ENCODE results near the gene POLR2E.

Gene POLR2E

DNA sequence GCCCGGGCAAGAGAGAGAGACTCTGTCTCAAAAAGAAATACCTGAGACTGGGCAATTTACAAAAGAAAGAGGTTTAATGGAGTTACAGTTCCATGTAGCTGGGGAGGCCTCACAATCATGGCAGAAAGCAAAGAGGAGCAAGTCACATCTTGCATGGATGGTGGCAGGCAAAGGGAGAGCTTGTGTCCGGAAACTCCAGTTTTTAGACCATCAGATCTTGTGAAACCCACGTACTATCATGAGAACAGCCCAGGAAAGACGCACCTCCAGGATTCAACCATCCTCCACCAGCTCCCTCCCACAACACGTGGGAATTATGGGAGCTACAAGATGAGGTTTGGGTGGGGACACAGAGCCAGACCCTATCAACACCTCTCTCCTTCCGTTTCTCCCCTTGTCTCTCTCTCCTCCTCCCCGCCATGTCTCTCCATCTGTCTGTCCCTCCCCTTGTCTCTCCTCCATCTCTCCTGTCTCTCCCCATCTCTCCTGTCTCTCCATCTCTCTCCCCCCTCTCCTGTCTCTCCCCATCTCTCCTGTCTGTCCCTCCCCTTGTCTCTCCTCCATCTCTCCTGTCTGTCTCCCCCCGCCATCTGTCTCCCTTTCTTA is 10.0 kb downstream of the POLR2E start:
- peak overlapping the region; percentile 0 for H3K4me3 Mint-ChIP-seq
- H3K4me1 Mint-ChIP-seq (ENCODE audit: low read depth): peaks cover 52% of the 10 kb centered on the region
- H3K36me3 Mint-ChIP-seq (ENCODE audit: low read depth): peaks cover 40% of the 10 kb centered on the region
- no peaks in the 10 kb centered on the region for H3K9me3 Mint-ChIP-seq
- no peaks in the 10 kb centered on the region for H3K27me3 Mint-ChIP-seq
- H3K27ac Mint-ChIP-seq: peak overlapping the region; percentile 69

DNA sequence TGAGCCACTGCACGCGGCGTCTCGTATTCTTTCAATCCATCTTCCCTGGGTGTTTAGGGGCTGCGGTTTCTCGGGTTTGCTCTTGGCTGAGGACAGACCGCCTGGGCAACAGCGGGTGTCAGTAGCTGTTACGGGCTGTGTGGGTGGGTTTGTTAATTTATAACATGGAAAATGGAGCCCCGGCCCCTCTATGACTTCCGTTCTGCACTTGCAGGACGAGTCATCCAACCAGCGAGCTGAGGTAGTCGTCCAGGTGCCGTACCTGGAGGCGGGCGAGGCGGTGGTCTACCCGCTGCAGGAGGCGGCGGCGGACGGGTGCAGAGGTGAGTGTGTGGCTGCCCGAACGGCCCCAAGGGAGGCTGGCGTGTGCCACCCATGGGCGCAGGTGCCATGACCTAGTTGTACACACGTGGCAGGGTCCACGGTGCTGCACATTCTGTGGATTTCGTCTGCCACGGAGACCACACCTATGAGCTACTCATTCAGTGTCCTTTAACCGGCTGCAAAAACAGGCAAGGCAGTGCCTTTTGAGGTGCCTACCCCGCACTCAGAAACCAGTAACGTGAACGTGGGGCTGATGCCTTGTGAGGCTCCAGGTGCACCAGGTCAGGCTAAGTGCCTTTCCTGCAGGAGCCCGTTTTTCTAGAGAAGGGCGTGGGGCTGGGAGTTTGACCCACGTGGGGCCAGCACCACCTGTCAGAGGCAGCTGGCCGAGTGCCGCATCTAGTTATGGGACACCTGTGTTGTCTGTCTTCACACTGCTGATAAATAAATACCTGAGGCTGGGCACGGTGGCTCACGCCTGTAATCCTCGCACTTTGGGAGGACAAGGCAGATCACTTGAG is 10.9 kb downstream of the POLR2E start:
- Mint-ChIP-seq H3K36me3 (ENCODE audit: low read depth) (peaks cover 48% of the 10 kb centered on the region), H3K4me1 (ENCODE audit: low read depth) (peaks cover 58% of the 10 kb centered on the region), H3K4me3 (no peak overlapping the region)

DNA sequence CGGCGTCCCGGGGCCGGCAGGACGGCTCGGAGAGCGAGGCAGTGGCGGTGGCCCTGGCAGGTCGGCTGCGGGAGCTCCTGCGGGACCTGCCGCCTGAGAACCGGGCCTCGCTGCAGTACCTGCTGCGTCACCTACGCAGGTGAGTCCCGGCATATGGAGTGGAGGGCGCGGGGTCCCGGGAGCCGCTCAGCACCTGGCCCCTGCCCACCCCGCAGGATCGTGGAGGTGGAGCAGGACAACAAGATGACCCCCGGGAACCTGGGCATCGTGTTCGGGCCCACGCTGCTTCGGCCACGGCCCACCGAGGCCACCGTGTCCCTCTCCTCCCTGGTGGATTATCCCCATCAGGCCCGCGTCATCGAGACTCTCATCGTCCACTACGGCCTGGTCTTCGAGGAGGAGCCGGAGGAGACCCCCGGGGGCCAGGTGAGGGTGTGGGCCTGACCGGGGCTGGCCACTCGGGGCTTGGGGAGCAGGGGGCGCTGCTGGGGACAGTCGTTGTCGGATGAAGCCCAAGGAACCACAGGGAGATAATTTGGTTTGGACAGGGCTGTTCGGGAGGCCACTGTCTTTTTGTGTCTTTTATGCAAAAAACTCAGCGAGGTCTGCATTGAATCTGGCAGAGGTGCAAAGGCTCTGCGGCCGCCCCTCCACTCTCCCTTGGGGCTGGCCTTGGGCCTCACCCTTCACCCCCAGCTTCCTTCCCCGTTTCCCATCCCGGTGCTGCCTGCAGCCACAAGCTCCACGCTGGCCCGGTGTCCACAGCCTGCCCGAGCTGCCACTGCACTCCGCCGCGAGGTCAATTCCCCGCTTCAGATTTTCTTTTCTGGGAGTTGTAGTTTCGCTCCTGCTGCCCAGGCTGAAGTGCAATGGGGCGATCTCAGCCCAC is 12.0 kb downstream of the POLR2E start:
- Mint-ChIP-seq H3K4me3 (no peak overlapping the region), H3K9me3 (no peaks in the 10 kb centered on the region), H3K27ac (no peak overlapping the region), H3K27me3 (no peaks in the 10 kb centered on the region), H3K4me1 (ENCODE audit: low read depth) (peaks cover 56% of the 10 kb centered on the region), H3K36me3 (ENCODE audit: low read depth) (peaks cover 47% of the 10 kb centered on the region)

More for the DNA sequence above, 10.9 kb downstream of the POLR2E start:
- no peaks in the 10 kb centered on the region for H3K27me3 Mint-ChIP-seq
- no peaks in the 10 kb centered on the region for H3K9me3 Mint-ChIP-seq
- H3K27ac Mint-ChIP-seq: peak overlapping the region; percentile 31

DNA sequence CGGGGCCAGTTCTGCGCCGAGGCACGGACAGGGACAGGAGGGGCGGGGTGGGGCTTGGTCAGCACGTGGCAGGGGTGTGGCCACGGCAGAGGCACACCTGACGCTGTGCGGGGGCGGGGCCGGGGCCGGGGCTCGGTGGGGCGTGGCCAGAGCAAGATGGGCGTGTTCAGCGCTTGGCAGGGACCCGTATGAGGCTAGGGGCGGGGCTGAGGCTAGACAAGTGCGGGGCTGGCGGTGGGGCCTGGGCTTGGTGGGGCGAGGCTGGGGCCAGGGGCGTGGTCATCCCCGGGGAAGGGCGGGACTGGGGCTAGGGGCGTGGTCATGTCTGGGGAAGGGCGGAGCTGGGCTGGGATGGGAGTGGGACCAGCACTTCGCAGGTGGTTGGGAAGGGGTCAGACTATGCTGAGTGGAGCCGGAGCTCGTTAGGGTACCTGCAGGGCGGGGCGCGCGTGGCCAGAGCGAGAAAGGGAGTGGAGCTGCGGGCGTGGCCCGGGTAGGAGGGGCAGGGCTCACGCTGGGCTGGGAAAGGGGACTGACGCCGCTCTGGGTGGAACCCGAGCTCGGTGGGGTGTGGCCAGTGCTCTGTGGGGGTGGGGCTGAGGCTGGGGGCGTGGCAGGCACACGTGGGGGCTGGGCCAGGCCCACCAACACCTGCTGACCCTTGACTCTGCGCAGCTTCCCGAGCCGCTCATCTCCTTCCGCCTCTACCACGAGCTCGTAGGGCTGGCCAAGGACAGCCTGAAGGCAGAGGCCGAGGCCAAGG is 12.8 kb downstream of the POLR2E start:
- H3K4me1 Mint-ChIP-seq (ENCODE audit: low read depth): peaks cover 56% of the 10 kb centered on the region
- no peak overlapping the region for H3K4me3 Mint-ChIP-seq
- H3K36me3 Mint-ChIP-seq (ENCODE audit: low read depth): peaks cover 43% of the 10 kb centered on the region
- H3K27me3 Mint-ChIP-seq: no peaks in the 10 kb centered on the region
- H3K27ac Mint-ChIP-seq: peak overlapping the region; percentile 55
- no peaks in the 10 kb centered on the region for H3K9me3 Mint-ChIP-seq

DNA sequence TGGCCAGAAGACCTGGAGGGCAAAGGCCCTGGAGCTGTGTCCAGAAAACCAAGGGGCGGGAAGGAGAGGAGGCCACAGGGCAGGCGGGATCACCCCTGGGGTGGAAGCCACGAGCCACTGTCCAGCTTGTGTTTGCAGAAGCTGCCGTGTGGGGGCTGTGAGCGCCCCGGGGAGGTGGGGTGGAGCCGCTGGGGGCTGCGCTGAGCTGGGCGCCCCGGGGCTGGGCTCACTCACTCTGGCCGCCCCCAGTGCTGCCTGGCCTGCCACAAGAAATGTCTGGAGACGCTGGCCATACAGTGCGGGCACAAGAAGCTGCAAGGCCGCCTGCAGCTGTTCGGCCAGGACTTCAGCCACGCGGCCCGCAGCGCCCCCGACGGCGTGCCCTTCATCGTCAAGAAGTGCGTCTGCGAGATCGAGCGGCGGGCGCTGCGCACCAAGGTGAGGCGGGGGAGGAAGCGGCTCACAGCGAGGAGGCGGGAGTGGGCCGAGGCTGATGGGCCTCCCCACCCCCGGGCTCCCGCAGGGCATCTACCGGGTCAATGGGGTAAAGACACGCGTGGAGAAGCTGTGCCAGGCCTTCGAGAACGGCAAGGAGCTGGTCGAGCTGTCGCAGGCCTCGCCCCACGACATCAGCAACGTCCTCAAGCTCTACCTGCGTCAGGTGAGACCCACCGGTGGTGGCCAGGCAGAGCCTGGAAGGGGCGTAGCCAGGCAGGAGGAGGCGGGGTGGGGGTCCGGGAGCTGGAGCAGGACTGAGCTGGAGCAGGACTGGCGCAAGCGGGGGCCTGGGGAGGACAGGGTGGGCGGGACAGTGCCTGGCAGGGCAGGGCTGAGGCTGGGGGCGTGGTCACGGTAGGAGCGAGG is 13.6 kb downstream of the POLR2E start:
- Mint-ChIP-seq H3K9me3 (no peaks in the 10 kb centered on the region), H3K4me1 (ENCODE audit: low read depth) (peaks cover 57% of the 10 kb centered on the region), H3K27me3 (no peaks in the 10 kb centered on the region), H3K4me3 (no peak overlapping the region), H3K27ac (no peak overlapping the region), H3K36me3 (ENCODE audit: low read depth) (peaks cover 48% of the 10 kb centered on the region)

DNA sequence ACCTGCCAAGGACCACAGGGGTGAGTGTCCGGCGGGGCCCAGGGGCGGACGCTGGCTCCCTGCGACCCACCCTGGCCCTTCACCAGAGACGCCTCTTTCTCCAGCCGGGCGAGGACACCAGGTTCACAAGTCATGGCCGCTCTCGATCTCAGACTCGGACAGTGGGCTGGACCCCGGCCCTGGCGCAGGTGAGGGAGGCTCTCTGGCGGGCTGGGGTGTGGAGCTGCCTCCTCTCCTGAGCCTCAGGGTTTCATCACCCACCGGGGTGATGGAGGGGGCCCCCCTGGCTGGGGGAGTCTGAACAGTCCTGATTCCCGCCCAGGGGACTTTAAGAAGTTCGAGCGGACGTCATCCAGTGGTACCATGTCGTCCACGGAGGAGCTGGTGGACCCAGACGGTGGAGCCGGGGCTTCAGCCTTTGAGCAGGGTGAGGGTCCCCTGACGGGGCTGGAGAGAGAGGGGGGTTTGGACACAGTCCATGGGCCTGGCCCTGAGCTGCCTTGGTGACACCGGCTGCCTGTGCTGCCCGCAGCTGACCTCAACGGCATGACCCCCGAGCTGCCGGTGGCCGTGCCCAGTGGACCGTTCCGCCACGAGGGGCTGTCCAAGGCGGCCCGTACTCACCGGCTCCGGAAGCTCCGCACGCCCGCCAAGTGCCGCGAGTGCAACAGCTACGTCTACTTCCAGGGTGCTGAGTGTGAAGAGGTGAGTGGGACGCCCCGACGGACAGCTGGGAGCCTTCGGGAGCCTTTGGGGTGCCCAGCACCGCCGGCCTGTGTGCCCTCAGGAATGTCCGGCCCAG is 14.6 kb downstream of the POLR2E start:
- H3K36me3 Mint-ChIP-seq (ENCODE audit: low read depth): peaks cover 55% of the 10 kb centered on the region
- peaks cover 61% of the 10 kb centered on the region for H3K4me1 Mint-ChIP-seq (ENCODE audit: low read depth)
- no peaks in the 10 kb centered on the region for H3K9me3 Mint-ChIP-seq
- H3K27me3 Mint-ChIP-seq: no peaks in the 10 kb centered on the region
- no peak overlapping the region for H3K27ac Mint-ChIP-seq
- no peak overlapping the region for H3K4me3 Mint-ChIP-seq

DNA sequence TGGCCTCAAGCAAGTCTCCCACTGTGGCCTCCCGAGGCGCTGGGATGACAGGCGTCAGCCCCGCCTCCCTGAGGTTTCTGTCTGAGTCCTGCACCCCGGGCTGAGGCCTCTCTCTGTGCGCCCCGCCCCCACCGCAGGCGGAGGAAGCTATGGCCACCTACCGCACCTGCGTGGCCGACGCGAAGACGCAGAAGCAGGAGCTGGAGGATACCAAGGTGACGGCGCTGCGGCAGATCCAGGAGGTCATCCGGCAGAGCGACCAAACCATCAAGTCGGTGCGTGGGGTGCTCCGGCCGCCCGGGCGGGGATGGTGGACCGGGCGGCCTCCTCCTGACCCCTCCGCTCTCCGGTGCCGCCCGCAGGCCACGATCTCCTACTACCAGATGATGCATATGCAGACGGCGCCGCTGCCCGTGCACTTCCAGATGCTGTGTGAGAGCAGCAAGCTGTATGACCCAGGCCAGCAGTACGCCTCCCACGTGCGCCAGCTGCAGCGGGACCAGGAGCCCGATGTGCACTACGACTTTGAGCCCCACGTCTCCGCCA is 15.5 kb downstream of the POLR2E start:
- no peaks in the 10 kb centered on the region for H3K27me3 Mint-ChIP-seq
- no peak overlapping the region for H3K27ac Mint-ChIP-seq
- H3K9me3 Mint-ChIP-seq: no peaks in the 10 kb centered on the region
- H3K4me3 Mint-ChIP-seq: no peak overlapping the region
- peaks cover 50% of the 10 kb centered on the region for H3K36me3 Mint-ChIP-seq (ENCODE audit: low read depth)
- peaks cover 60% of the 10 kb centered on the region for H3K4me1 Mint-ChIP-seq (ENCODE audit: low read depth)

DNA sequence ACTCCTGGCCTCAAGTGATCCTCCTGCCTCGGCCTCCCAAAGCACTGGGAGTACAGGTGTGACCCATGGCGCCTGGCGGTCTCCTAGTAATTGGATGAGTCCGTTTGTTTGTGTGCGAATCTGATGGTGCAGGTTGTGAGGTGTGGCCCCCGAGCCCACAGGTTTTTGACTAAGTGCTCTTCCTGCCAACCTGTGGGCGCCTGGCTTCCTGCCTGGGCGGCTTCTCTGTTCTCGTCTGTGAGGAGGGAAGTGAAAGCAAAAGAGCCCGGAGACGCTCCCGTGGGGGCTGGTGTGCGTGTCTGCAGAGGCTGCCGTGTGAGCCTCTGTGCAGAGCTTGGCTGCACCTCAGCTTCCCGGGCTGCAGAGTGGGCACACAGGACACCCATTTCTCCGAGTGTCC is 18.2 kb downstream of the POLR2E start:
- H3K36me3 Mint-ChIP-seq (ENCODE audit: low read depth): peaks cover 51% of the 10 kb centered on the region
- no peaks in the 10 kb centered on the region for H3K9me3 Mint-ChIP-seq
- peak overlapping the region; percentile 71 for H3K27ac Mint-ChIP-seq
- H3K27me3 Mint-ChIP-seq: no peaks in the 10 kb centered on the region
- H3K4me1 Mint-ChIP-seq (ENCODE audit: low read depth): peaks cover 72% of the 10 kb centered on the region
- H3K4me3 Mint-ChIP-seq: peak overlapping the region; percentile 45

DNA sequence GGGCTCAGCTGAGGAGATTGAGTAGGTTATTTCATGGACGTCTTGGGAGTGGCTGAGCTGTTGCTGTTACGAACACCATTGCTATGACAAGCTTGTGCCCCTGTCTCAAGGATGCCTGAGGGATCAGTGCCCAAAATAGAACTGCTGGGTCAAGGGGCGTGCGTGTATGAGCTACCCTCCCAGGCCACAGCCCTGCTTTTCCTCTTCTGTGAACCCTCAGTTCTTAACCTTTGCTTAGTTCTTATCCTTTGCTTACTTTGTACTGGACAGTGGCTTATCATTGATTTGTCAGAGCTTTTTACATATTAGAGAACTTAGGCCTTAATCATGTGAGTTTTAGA is 19.2 kb downstream of the POLR2E start:
- Mint-ChIP-seq H3K4me1 (ENCODE audit: low read depth) (peaks cover 75% of the 10 kb centered on the region), H3K9me3 (no peaks in the 10 kb centered on the region), H3K27ac (peak overlapping the region; percentile 83), H3K4me3 (peak overlapping the region; percentile 53), H3K36me3 (ENCODE audit: low read depth) (peaks cover 47% of the 10 kb centered on the region), H3K27me3 (no peaks in the 10 kb centered on the region)

DNA sequence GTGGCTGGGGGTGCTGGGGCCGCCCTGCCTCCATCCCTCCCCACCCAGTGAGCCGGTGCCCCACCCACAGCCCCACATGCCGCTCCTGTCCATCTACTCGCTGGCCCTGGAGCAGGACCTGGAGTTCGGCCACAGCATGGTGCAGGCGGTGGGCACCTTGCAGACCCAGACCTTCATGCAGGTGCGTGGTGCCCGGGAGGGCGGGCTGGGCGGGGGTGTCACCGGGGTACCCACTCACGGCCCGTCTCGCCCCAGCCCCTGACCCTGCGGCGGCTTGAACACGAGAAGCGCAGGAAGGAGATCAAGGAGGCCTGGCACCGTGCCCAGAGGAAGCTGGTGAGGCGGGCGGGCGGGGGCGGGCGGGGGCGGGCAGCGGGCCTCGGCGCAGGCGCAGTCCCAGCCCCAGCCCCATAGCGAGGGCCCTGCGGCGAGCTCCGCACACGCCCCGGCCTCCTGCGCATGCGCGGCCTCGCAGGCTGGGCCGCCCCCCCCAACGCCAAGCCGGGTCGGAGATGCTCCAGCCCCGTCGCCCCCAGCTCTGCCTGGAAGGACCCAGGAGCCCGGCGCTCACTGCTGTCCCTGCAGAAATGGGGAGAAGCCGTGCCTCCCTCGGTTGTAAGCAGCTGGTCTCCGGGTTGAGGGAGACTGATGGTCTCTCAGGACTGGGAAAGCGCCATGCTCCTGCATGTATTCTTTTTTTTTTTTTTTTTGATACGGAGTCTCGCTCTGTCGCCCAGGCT is 20.5 kb downstream of the POLR2E start:
- H3K4me1 Mint-ChIP-seq (ENCODE audit: low read depth): peaks cover 73% of the 10 kb centered on the region
- H3K36me3 Mint-ChIP-seq (ENCODE audit: low read depth): peaks cover 40% of the 10 kb centered on the region
- no peaks in the 10 kb centered on the region for H3K27me3 Mint-ChIP-seq
- no peak overlapping the region for H3K4me3 Mint-ChIP-seq
- no peaks in the 10 kb centered on the region for H3K9me3 Mint-ChIP-seq
- H3K27ac Mint-ChIP-seq: peak overlapping the region; percentile 83

DNA sequence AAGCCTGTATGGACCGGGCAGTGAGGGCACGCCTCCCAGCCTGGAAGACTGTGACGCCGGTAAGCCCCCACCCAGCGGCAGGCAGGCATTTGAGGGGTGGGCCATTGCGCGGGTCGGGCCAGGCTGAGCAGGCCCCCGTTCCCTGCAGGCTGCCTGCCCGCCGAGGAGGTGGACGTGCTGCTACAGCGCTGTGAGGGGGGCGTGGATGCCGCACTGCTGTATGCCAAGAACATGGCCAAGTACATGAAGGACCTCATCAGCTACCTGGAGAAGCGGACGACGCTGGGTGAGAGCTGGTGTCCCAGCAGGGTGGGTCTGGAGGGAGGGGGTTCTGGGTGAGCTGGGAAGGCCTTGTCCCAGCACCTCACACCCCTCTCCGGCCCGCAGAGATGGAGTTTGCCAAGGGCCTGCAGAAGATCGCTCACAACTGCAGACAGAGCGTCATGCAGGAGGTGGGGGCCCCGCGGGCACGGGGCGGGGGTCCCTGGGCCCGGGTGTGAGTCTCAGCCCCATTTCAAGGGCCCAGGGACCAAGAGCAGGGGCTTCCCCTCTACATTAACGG is 21.1 kb downstream of the POLR2E start:
- Mint-ChIP-seq H3K27ac (peak overlapping the region; percentile 26), H3K4me3 (peak overlapping the region; percentile 47), H3K9me3 (no peaks in the 10 kb centered on the region), H3K36me3 (ENCODE audit: low read depth) (peaks cover 42% of the 10 kb centered on the region), H3K4me1 (ENCODE audit: low read depth) (peaks cover 75% of the 10 kb centered on the region), H3K27me3 (no peaks in the 10 kb centered on the region)
